Endothelial cell of umbilical vein (primary cell): Measurements from ENCODE around the gene SGK2. TPM values are rescaled to one million over a fixed set of nuclear protein-coding genes. Genes with fewer than 3 reads are reported as not detected.

ENCODE experiments used
- BruUV-seq: library from RNA; stranded (reverse); fragments of 400-500 nt; replicated peaks from 2 replicates; lab custom pipeline; 2021; lab: Mats Ljungman, UMichigan
- CTCF ChIA-PET: fragments of 300-600, 350-600 bp; sonication (Branson Sonifier 250); formaldehyde crosslinking; loops from one replicate; lab custom pipeline; 2021; ENCODE audit warnings: antibody characterized with exemption, inconsistent platforms; lab: Charles Lee
- POLR2A ChIA-PET: fragments of 300-600, 350-600 bp; sonication (Branson Sonifier 250); formaldehyde crosslinking; loops from one replicate; lab custom pipeline; 2021; ENCODE audit warnings: antibody characterized with exemption, inconsistent platforms; lab: Charles Lee
- DNase-seq: peaks from one replicate; pipeline ENCODE4 v3.0.0-alpha.2; 2011; ENCODE audit warnings: low read depth, low spot score
- FAIRE-seq: peaks from 2 replicates; lab custom pipeline; 2011; peaks lifted over from hg19 to GRCh38; lab: Jason Lieb, UNC
- H2AFZ ChIP-seq: 2 replicates; pipeline ENCODE4 v1.6.0; 2012; ENCODE audit warnings: low read depth, low read length, control low read depth, inconsistent platforms
- H3K27ac ChIP-seq: 2 replicates; pipeline ENCODE4 v1.5.1; 2011; ENCODE audit warnings: low read depth, mild to moderate bottlenecking, control low read depth, low read length, moderate library complexity; ENCODE audit not compliant: insufficient read depth
- H3K27me3 ChIP-seq, 2 experiments: 2 replicates each; pipeline versions ENCODE4 v1.6.0 to v1.6.1; 2011; ENCODE audit warnings: low read length in 2 of 2, mixed read lengths in 1 of 2; ENCODE audit not compliant: control insufficient read depth in 2 of 2, insufficient read depth in 2 of 2
- H3K36me3 ChIP-seq, 2 experiments: 2 replicates in 1 of 2; 3 replicates in 1 of 2; pipeline ENCODE4 v1.5.1; 2011; ENCODE audit warnings: low read length in 2 of 2, mild to moderate bottlenecking in 1 of 2, moderate library complexity in 1 of 2; ENCODE audit not compliant: control insufficient read depth in 2 of 2, insufficient read depth in 2 of 2; ENCODE audit errors: extremely low read depth in 1 of 2
- H3K4me1 ChIP-seq: 3 replicates; pipeline ENCODE4 v1.5.1; 2011; ENCODE audit warnings: mild to moderate bottlenecking, low read length; ENCODE audit not compliant: control insufficient read depth, insufficient read depth; ENCODE audit errors: extremely low read depth
- H3K4me2 ChIP-seq: 2 replicates; pipeline ENCODE4 v1.6.1; 2011; ENCODE audit warnings: low read length, control low read depth, mixed read lengths; ENCODE audit not compliant: insufficient read depth
- H3K4me3 ChIP-seq, 3 experiments: fragments of 200-600 bp in 1 of 3; sonication (generic), shearing (Covaris generic) in 1 of 3; replicated peaks in 1 of 3; 2 replicates each; pipeline ENCODE4 v1.5.1; 2011 to 2016; ENCODE audit warnings: control low read depth in 3 of 3, low read length in 3 of 3, mild to moderate bottlenecking in 2 of 3, inconsistent platforms in 1 of 3, low read depth in 1 of 3, moderate library complexity in 1 of 3; ENCODE audit not compliant: insufficient read depth in 1 of 3
- H3K79me2 ChIP-seq: 2 replicates; pipeline ENCODE4 v1.6.0; 2012; ENCODE audit warnings: low read length, inconsistent platforms; ENCODE audit not compliant: control insufficient read depth, insufficient read depth
- H3K9ac ChIP-seq: replicated peaks from 2 replicates; pipeline ENCODE3; 2011; ENCODE audit warnings: low read length, control low read depth; ENCODE audit not compliant: insufficient read depth; ENCODE audit errors: extremely low read depth
- H3K9me1 ChIP-seq: replicated peaks from 3 replicates; pipeline ENCODE4 v1.6.0; 2011; ENCODE audit warnings: mild to moderate bottlenecking, low read length; ENCODE audit not compliant: control insufficient read depth, insufficient read depth; ENCODE audit errors: extremely low read depth
- H3K9me3 ChIP-seq: replicated peaks from 2 replicates; pipeline ENCODE4 v1.5.1; 2012; ENCODE audit warnings: low read length, inconsistent platforms; ENCODE audit not compliant: control insufficient read depth, insufficient read depth
- H4K20me1 ChIP-seq: replicated peaks from 2 replicates; pipeline ENCODE3; 2011; ENCODE audit warnings: mild to moderate bottlenecking, low read length; ENCODE audit not compliant: control insufficient read depth, insufficient read depth; ENCODE audit errors: extremely low read depth
- EZH2 ChIP-seq: IDR thresholded peaks from 2 replicates; pipeline ENCODE4 v1.6.1; 2012; ENCODE audit warnings: borderline replicate concordance, low read depth, mild to moderate bottlenecking, moderate library complexity, low read length, inconsistent platforms; ENCODE audit not compliant: severe bottlenecking
- FOS ChIP-seq: IDR thresholded peaks from 2 replicates; pipeline ENCODE4 v1.6.1; 2011; ENCODE audit warnings: mild to moderate bottlenecking, low read length, moderate library complexity, borderline replicate concordance; ENCODE audit not compliant: insufficient read depth
- GATA2 ChIP-seq: IDR thresholded peaks from 2 replicates; pipeline ENCODE4 v1.7.0; 2011; ENCODE audit warnings: low read depth, mild to moderate bottlenecking, moderate library complexity, mixed read lengths, low read length; ENCODE audit not compliant: insufficient read length, insufficient read depth
- JUN ChIP-seq: IDR thresholded peaks from 2 replicates; pipeline ENCODE4 v1.6.1; 2011; ENCODE audit warnings: borderline replicate concordance, low read depth; ENCODE audit not compliant: insufficient read length, insufficient read depth
- MYC ChIP-seq: IDR thresholded peaks from one replicate; pipeline ENCODE4 v1.6.1; 2011; ENCODE audit warnings: mild to moderate bottlenecking, low read depth, low read length
- POLR2A ChIP-seq: IDR thresholded peaks from 2 replicates; pipeline ENCODE4 v1.6.1; 2012; ENCODE audit warnings: low read depth, mild to moderate bottlenecking, control low read depth, low read length
- POLR2AphosphoS5 ChIP-seq: IDR thresholded peaks from 2 replicates; pipeline ENCODE4 v1.6.1; 2012; ENCODE audit warnings: low read depth, mild to moderate bottlenecking, control low read depth, low read length, moderate library complexity; ENCODE audit not compliant: insufficient read depth
- dilution Hi-C: fragments of 300-500 bp; cut with MboI; formaldehyde crosslinking; loops from one replicate; pipeline ENCODE4 v1.15.0; 2019; ENCODE audit warnings: low sequenced_read_pairs; ENCODE audit not compliant: extremely low pct_ligation_motif_present
- intact Hi-C: fragments of 100-400 bp; cut with micrococcal nuclease; formaldehyde crosslinking; loops from one replicate; pipeline ENCODE4 v1.10.0; 2022
- polyA plus RNA-seq, 4 experiments: library from polyadenylated mRNA; depleted of rRNA in 3 of 4; stranded (reverse) in 3 of 4; unstranded in 1 of 4; fragments of >200 nt; gene quantifications; 2 replicates each; pipeline versions ENCODE4 v1.2.1 to v1.2.3, GENCODE V29; 2011 to 2012; ENCODE audit warnings: missing spikeins in 1 of 4
- total RNA-seq: library from RNA; stranded (reverse); gene quantifications from 2 replicates; pipeline ENCODE4 v1.2.3, GENCODE V29; 2021
- TF ChIP-seq, protein P1 (sequence below): IDR thresholded peaks from 2 replicates; pipeline ENCODE4 v1.6.1; 2011; ENCODE audit not compliant: insufficient read depth, insufficient read length
- TF ChIP-seq, protein P2 (sequence below), 2 donors: IDR thresholded peaks; 1 replicate in 1 of 2; 2 replicates in 1 of 2; pipeline ENCODE4 v1.5.1; 2011; ENCODE audit warnings: low read length in 2 of 2, mild to moderate bottlenecking in 2 of 2, moderate library complexity in 2 of 2, control low read depth in 1 of 2, inconsistent platforms in 1 of 2, low read depth in 1 of 2; ENCODE audit not compliant: insufficient read depth in 1 of 2; ENCODE audit errors: extremely low read depth in 1 of 2

SGK2 gene
- total and polyA plus RNA-seq, 2 donors (not counting 3 experiments of a cell fraction or from before 2014, with no cell fraction given), result 0.21 to 0.27 TPM

DNA sequence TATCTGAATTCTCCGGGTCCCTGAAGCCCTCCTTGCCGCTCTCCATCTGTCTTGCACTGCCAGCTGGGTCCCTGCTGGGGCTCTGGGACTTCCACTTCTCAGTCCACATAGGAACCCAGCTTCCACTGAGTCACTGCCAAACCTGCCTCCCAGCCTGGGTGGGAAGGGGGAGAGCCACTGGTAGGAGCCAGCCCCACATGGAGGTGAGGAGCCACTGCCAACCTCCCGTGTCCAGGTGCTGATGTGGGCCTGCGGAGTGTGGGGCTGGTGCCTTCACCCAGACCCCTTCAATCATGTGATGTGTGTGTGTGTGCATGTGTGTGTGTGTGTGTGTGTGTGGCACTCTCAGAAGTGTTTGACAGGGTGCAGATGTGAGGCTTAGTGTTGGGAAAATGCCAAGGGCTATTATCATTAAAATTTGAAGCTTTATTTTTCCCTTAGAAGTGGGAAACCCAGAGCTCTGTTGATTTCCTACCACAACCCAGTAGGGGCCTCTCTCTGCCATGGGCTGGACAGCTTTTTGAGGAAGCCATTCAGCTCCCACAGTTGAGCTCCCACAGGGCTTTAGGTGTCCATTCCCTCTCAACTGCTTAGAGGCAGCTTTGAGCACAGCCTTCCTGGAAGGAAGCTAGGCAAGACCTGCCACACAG lies 9.3 kb upstream of the SGK2 start:
- no peaks in the 10 kb centered on the region for H3K9me1 ChIP-seq
- no peak for FAIRE-seq
- H3K9ac ChIP-seq, result no peak overlapping the region
- H2AFZ ChIP-seq, result no peak overlapping the region
- CTCF ChIA-PET, result interaction anchor here (1.2 to 4.8 kb wide), 3 partner anchors 11 to 13 kb away, joined by 3 to 21 read pairs (median 3); no protein-coding TSS in a partner anchor
- no peak for DNase-seq
- TF ChIP-seq POLR2A (no peak), JUN (no peak), POLR2AphosphoS5 (no peak), MYC (no peak), GATA2 (no peak), FOS (no peak), EZH2 (no peak)
- TF ChIP-seq, protein P1, sequence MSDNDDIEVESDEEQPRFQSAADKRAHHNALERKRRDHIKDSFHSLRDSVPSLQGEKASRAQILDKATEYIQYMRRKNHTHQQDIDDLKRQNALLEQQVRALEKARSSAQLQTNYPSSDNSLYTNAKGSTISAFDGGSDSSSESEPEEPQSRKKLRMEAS, result no peak
- TF ChIP-seq, protein P2, sequence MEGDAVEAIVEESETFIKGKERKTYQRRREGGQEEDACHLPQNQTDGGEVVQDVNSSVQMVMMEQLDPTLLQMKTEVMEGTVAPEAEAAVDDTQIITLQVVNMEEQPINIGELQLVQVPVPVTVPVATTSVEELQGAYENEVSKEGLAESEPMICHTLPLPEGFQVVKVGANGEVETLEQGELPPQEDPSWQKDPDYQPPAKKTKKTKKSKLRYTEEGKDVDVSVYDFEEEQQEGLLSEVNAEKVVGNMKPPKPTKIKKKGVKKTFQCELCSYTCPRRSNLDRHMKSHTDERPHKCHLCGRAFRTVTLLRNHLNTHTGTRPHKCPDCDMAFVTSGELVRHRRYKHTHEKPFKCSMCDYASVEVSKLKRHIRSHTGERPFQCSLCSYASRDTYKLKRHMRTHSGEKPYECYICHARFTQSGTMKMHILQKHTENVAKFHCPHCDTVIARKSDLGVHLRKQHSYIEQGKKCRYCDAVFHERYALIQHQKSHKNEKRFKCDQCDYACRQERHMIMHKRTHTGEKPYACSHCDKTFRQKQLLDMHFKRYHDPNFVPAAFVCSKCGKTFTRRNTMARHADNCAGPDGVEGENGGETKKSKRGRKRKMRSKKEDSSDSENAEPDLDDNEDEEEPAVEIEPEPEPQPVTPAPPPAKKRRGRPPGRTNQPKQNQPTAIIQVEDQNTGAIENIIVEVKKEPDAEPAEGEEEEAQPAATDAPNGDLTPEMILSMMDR (IDR thresholded peaks at IDR 0.05; ENCODE audit: extremely low read depth in 1 of 2, insufficient read depth in 1 of 2, low read depth in 1 of 2, low read length in 2 of 2), result no peak
- dilution Hi-C loops, result no loop called here
- H3K4me3 ChIP-seq, result no peak overlapping the region
- H3K4me1 ChIP-seq, result no peaks in the 10 kb centered on the region
- H3K79me2 ChIP-seq, result no peaks in the 10 kb centered on the region
- no peak overlapping the region for H3K4me2 ChIP-seq
- intact Hi-C loops, result no loop called here
- H4K20me1 ChIP-seq, result no peaks in the 10 kb centered on the region
- no peaks in the 10 kb centered on the region for H3K9me3 ChIP-seq
- no peaks in the 10 kb centered on the region for H3K27me3 ChIP-seq
- no TSS peak for BruUV-seq
- POLR2A ChIA-PET, result no interaction called here
- no peak overlapping the region for H3K27ac ChIP-seq
- H3K36me3 ChIP-seq, result no peaks in the 10 kb centered on the region
